ENCODE results near the gene ANKH.

DNA sequence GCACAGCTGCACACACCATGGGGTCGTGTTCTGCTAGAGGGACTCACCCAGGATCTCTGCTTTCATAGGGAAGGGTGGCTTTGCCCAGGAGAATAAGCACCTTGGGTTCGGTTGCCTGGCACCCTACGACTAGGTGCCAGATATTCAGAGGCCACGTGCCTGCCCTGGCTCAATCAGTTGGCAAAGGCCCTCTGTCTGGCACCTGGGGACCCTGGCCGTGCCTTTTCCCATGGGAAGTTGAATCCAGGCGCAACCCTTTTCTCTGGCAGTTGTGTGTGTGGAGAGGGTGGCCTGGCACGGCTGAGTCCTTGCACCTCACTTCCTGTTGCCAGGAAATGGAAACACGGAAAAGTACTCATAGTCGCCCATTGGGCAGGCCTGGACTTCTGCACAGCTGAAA, 10.2 kb upstream of the ANKH start:
- TF ChIP-seq, protein P1, sequence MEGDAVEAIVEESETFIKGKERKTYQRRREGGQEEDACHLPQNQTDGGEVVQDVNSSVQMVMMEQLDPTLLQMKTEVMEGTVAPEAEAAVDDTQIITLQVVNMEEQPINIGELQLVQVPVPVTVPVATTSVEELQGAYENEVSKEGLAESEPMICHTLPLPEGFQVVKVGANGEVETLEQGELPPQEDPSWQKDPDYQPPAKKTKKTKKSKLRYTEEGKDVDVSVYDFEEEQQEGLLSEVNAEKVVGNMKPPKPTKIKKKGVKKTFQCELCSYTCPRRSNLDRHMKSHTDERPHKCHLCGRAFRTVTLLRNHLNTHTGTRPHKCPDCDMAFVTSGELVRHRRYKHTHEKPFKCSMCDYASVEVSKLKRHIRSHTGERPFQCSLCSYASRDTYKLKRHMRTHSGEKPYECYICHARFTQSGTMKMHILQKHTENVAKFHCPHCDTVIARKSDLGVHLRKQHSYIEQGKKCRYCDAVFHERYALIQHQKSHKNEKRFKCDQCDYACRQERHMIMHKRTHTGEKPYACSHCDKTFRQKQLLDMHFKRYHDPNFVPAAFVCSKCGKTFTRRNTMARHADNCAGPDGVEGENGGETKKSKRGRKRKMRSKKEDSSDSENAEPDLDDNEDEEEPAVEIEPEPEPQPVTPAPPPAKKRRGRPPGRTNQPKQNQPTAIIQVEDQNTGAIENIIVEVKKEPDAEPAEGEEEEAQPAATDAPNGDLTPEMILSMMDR (IDR thresholded peaks at IDR 0.05; ENCODE audit: low read depth, low read length, missing input control): no peak
- TF ChIP-seq RXRA (IDR thresholded peaks at IDR 0.05) (no peak), EGR1 (IDR thresholded peaks at IDR 0.05; ENCODE audit: low read depth in 2 of 2) (no peak), GABPA (IDR thresholded peaks at IDR 0.05 in 1 of 2, conservative IDR thresholded peaks at IDR 0.05 in 1 of 2) (no peak), TAF1 (conservative IDR thresholded peaks at IDR 0.05) (no peak), YY1 (IDR thresholded peaks at IDR 0.05) (no peak), SP1 (IDR thresholded peaks at IDR 0.05) (no peak), RAD21 (IDR thresholded peaks at IDR 0.05) (no peak)
- TF ChIP-seq, protein P2, sequence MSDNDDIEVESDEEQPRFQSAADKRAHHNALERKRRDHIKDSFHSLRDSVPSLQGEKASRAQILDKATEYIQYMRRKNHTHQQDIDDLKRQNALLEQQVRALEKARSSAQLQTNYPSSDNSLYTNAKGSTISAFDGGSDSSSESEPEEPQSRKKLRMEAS (IDR thresholded peaks at IDR 0.05): no peak
- TF ChIP-seq, protein P3, sequence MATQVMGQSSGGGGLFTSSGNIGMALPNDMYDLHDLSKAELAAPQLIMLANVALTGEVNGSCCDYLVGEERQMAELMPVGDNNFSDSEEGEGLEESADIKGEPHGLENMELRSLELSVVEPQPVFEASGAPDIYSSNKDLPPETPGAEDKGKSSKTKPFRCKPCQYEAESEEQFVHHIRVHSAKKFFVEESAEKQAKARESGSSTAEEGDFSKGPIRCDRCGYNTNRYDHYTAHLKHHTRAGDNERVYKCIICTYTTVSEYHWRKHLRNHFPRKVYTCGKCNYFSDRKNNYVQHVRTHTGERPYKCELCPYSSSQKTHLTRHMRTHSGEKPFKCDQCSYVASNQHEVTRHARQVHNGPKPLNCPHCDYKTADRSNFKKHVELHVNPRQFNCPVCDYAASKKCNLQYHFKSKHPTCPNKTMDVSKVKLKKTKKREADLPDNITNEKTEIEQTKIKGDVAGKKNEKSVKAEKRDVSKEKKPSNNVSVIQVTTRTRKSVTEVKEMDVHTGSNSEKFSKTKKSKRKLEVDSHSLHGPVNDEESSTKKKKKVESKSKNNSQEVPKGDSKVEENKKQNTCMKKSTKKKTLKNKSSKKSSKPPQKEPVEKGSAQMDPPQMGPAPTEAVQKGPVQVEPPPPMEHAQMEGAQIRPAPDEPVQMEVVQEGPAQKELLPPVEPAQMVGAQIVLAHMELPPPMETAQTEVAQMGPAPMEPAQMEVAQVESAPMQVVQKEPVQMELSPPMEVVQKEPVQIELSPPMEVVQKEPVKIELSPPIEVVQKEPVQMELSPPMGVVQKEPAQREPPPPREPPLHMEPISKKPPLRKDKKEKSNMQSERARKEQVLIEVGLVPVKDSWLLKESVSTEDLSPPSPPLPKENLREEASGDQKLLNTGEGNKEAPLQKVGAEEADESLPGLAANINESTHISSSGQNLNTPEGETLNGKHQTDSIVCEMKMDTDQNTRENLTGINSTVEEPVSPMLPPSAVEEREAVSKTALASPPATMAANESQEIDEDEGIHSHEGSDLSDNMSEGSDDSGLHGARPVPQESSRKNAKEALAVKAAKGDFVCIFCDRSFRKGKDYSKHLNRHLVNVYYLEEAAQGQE (IDR thresholded peaks at IDR 0.05): no peak
- TF ChIP-seq, protein P4, sequence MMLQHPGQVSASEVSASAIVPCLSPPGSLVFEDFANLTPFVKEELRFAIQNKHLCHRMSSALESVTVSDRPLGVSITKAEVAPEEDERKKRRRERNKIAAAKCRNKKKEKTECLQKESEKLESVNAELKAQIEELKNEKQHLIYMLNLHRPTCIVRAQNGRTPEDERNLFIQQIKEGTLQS (IDR thresholded peaks at IDR 0.05): no peak
- TF ChIP-seq, protein P5, sequence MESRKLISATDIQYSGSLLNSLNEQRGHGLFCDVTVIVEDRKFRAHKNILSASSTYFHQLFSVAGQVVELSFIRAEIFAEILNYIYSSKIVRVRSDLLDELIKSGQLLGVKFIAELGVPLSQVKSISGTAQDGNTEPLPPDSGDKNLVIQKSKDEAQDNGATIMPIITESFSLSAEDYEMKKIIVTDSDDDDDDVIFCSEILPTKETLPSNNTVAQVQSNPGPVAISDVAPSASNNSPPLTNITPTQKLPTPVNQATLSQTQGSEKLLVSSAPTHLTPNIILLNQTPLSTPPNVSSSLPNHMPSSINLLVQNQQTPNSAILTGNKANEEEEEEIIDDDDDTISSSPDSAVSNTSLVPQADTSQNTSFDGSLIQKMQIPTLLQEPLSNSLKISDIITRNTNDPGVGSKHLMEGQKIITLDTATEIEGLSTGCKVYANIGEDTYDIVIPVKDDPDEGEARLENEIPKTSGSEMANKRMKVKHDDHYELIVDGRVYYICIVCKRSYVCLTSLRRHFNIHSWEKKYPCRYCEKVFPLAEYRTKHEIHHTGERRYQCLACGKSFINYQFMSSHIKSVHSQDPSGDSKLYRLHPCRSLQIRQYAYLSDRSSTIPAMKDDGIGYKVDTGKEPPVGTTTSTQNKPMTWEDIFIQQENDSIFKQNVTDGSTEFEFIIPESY (IDR thresholded peaks at IDR 0.05): no peak
